GM12878 (cell line): ENCODE results near the gene SMOC1. TPM values are rescaled to one million over a fixed set of nuclear protein-coding genes. Genes with fewer than 3 reads are reported as not detected.

ENCODE experiments used
- ATAC-seq: fragments of 200-7000 bp; cut with Tn5 transposase; 3 replicates; pipeline ENCODE4 v1.9.1; 2020; ENCODE audit warnings: mild to moderate bottlenecking, moderate library complexity
- BruUV-seq: library from RNA; stranded (reverse); fragments of 400-500 nt; replicated peaks from 2 replicates; lab custom pipeline; 2021; lab: Mats Ljungman, UMichigan
- CTCF ChIA-PET: fragments of 300-600 bp; sonication (Branson Sonifier 250); formaldehyde crosslinking; extraction: SDS; loops from one replicate; lab custom pipeline; 2021; ENCODE audit warnings: inconsistent platforms; lab: Yijun Ruan, JAX
- POLR2A ChIA-PET: fragments of 350-600 bp; formaldehyde crosslinking; extraction: SDS; loops from one replicate; lab custom pipeline; 2021; ENCODE audit warnings: inconsistent platforms; lab: Charles Lee
- RAD21 ChIA-PET: fragments of 300-600 bp; sonication (Branson Sonifier 250); formaldehyde crosslinking; loops from one replicate; lab custom pipeline; 2023; ENCODE audit warnings: antibody characterized with exemption; ENCODE audit not compliant: unreplicated experiment; lab: Charles Lee
- SMC1A ChIA-PET: fragments of 300-600 bp; sonication (Branson Sonifier 250); formaldehyde crosslinking; loops from one replicate; lab custom pipeline; 2023; ENCODE audit not compliant: unreplicated experiment, uncharacterized antibody; lab: Charles Lee
- DNase-seq: peaks from one replicate; pipeline ENCODE4 v3.0.0-alpha.2; 2011; ENCODE audit warnings: low read depth, low spot score
- FAIRE-seq: peaks from 3 replicates; lab custom pipeline; 2011; peaks lifted over from hg19 to GRCh38; lab: Jason Lieb, UNC
- H2AFZ ChIP-seq: 2 replicates; pipeline ENCODE4 v1.6.0; 2011; ENCODE audit warnings: low read depth, low read length, control low read depth; ENCODE audit not compliant: control insufficient read depth
- H3K27ac ChIP-seq: 2 replicates; pipeline ENCODE4 v1.5.1; 2011; ENCODE audit warnings: control low read depth; ENCODE audit not compliant: control insufficient read depth, insufficient read depth
- H3K27me3 ChIP-seq, 2 experiments: replicated peaks in 1 of 2; 2 replicates each; pipeline versions ENCODE4 v1.6.0 to v1.6.1; 2011; ENCODE audit warnings: low read length in 1 of 2; ENCODE audit not compliant: control insufficient read depth in 2 of 2, insufficient read depth in 2 of 2
- H3K36me3 ChIP-seq, 2 experiments: 2 replicates each; pipeline ENCODE4 v1.5.1; 2011; ENCODE audit warnings: low read length in 1 of 2; ENCODE audit not compliant: control insufficient read depth in 2 of 2, insufficient read depth in 2 of 2
- H3K4me1 ChIP-seq: 2 replicates; pipeline ENCODE4 v1.6.1; 2011; ENCODE audit warnings: mild to moderate bottlenecking, low read length, moderate library complexity, mixed read lengths; ENCODE audit not compliant: control insufficient read depth, insufficient read depth
- H3K4me2 ChIP-seq: 2 replicates; pipeline ENCODE4 v1.6.0; 2011; ENCODE audit warnings: control low read depth; ENCODE audit not compliant: control insufficient read depth, insufficient read depth
- H3K4me3 ChIP-seq: fragments of 200-600 bp; sonication (generic); 2 replicates; pipeline ENCODE4 v1.5.1; 2016
- H3K79me2 ChIP-seq: 2 replicates; pipeline ENCODE4 v1.6.0; 2011; ENCODE audit warnings: low read length; ENCODE audit not compliant: control insufficient read depth, insufficient read depth
- H3K9ac ChIP-seq: 2 replicates; pipeline ENCODE4 v1.8.0; 2011; ENCODE audit warnings: low read length, control low read depth, mixed read lengths; ENCODE audit not compliant: control insufficient read depth, insufficient read depth
- H3K9me3 ChIP-seq: replicated peaks from 3 replicates; pipeline ENCODE4 v1.5.1; 2011; ENCODE audit warnings: mild to moderate bottlenecking, low read length; ENCODE audit not compliant: control insufficient read depth, insufficient read depth
- H4K20me1 ChIP-seq: 2 replicates; pipeline ENCODE4 v1.6.0; 2011; ENCODE audit not compliant: control insufficient read depth, insufficient read depth
- ASH2L ChIP-seq: fragments of 300-600, 200-600 bp; sonication (generic); IDR thresholded peaks from 2 replicates; pipeline ENCODE4 v1.6.1; 2017; ENCODE audit warnings: low read depth, mild to moderate bottlenecking, borderline replicate concordance
- BHLHE40 ChIP-seq, 2 experiments: fragments of 450-650 bp in 1 of 2; IDR thresholded peaks; 2 replicates each; pipeline ENCODE4 v1.6.1; 2011 to 2017; ENCODE audit warnings: low read depth in 2 of 2, borderline replicate concordance in 1 of 2, improper control_type of control experiment in 1 of 2, low read length in 1 of 2, mild to moderate bottlenecking in 1 of 2
- CHD4 ChIP-seq: fragments of 200-600 bp; sonication (generic); IDR thresholded peaks from 2 replicates; pipeline ENCODE4 v1.6.1; 2016; ENCODE audit warnings: mild to moderate bottlenecking
- ETV6 ChIP-seq, 2 experiments: fragments of 450-650 bp in 1 of 2; IDR thresholded peaks in 1 of 2; conservative IDR thresholded peaks in 1 of 2; 2 replicates each; pipeline ENCODE4 v1.6.1; 2014; ENCODE audit warnings: antibody characterized with exemption in 1 of 2, borderline replicate concordance in 1 of 2, low read depth in 1 of 2, mild to moderate bottlenecking in 1 of 2, moderate library complexity in 1 of 2
- HCFC1 ChIP-seq: fragments of 150-350 bp; IDR thresholded peaks from 2 replicates; pipeline ENCODE4 v1.6.1; 2014; ENCODE audit warnings: low read length
- MTA3 ChIP-seq: IDR thresholded peaks from 2 replicates; pipeline ENCODE4 v1.6.1; 2012; ENCODE audit warnings: low read length, inconsistent platforms, borderline replicate concordance
- MYB ChIP-seq: fragments of 150-350 bp; IDR thresholded peaks from 2 replicates; pipeline ENCODE4 v1.6.1; 2014; ENCODE audit warnings: mild to moderate bottlenecking, low read depth, low read length, borderline replicate concordance
- NRF1 ChIP-seq: conservative IDR thresholded peaks from 2 replicates; pipeline ENCODE4 v1.6.1; 2011; ENCODE audit warnings: mild to moderate bottlenecking, low read depth, low read length, improper control_type of control experiment
- POLR2AphosphoS5 ChIP-seq: IDR thresholded peaks from 2 replicates; pipeline ENCODE4 v1.6.1; 2011; ENCODE audit warnings: mild to moderate bottlenecking, low read length, inconsistent platforms
- SMAD1 ChIP-seq: fragments of 450-650 bp; IDR thresholded peaks from 2 replicates; pipeline ENCODE4 v1.6.1; 2018; ENCODE audit warnings: mild to moderate bottlenecking, low read depth; ENCODE audit not compliant: partially characterized antibody
- SMC3 ChIP-seq: IDR thresholded peaks from 2 replicates; pipeline ENCODE4 v1.6.1; 2011; ENCODE audit warnings: low read length, improper control_type of control experiment, borderline replicate concordance
- SUPT20H ChIP-seq: IDR thresholded peaks from 2 replicates; pipeline ENCODE4 v1.6.1; 2011; ENCODE audit warnings: low read depth, mild to moderate bottlenecking, low read length, moderate library complexity, borderline replicate concordance; ENCODE audit not compliant: control insufficient read depth
- WRNIP1 ChIP-seq: IDR thresholded peaks from 2 replicates; pipeline ENCODE4 v1.6.1; 2011; ENCODE audit warnings: low read depth, low read length, improper control_type of control experiment, borderline replicate concordance
- WGBS: methylation state at CpG from one replicate; pipeline ENCODE4 v1.1.6; 2016; ENCODE audit warnings: low lambda C conversion rate; ENCODE audit not compliant: insufficient replicate concordance, insufficient coverage; ENCODE audit errors: missing lambda C conversion rate; 5-methylcytosine and 5-hydroxymethylcytosine counted together
- in situ Hi-C: fragments of 300-500 bp; cut with MboI; formaldehyde crosslinking; loops from 9 replicates; pipeline ENCODE4 v1.14.3; 2018; ENCODE audit warnings: mixed read lengths
- intact Hi-C: fragments of 100-400 bp; cut with micrococcal nuclease; formaldehyde crosslinking; loops from one replicate; pipeline ENCODE4 v1.14.2; 2022; ENCODE audit not compliant: unreplicated experiment
- polyA plus RNA-seq, 11 experiments: library from polyadenylated mRNA; depleted of rRNA in 4 of 11; unstranded in 6 of 11; stranded (reverse) in 5 of 11; fragments of >200 nt; fragmentation: Nextera tagmentation in 4 of 11; fragmentation: Illumina TruSeq in 1 of 11; extraction: Ambion mirVana in 4 of 11; extraction: Trizol in 1 of 11; gene quantifications; 1 replicate in 1 of 11; 2 replicates in 10 of 11; pipeline versions ENCODE4 v1.2.1 to v1.2.3, GENCODE V29; 2011 to 2016; ENCODE audit warnings: inconsistent platforms in 2 of 11, missing spikeins in 2 of 11, low read depth in 1 of 11
- total RNA-seq, 4 experiments: library from RNA; depleted of rRNA in 3 of 4; stranded (reverse); fragments of >200 nt in 3 of 4; fragmentation: Illumina TruSeq in 1 of 4; extraction: Trizol in 1 of 4; gene quantifications; 2 replicates each; pipeline versions ENCODE4 v1.2.1 to v1.2.3, GENCODE V29; 2013 to 2021
- TF ChIP-seq, protein P1 (sequence below): fragments of 450-650 bp; conservative IDR thresholded peaks from 2 replicates; pipeline ENCODE4 v1.6.1; 2017; ENCODE audit warnings: mild to moderate bottlenecking, moderate library complexity
- TF ChIP-seq, protein P2 (sequence below): fragments of 450-650 bp; IDR thresholded peaks from 2 replicates; pipeline ENCODE4 v1.6.1; 2017; ENCODE audit warnings: mild to moderate bottlenecking, moderate library complexity

The SMOC1 gene
- total and polyA plus RNA-seq, 10 of the 15 experiments (the other 5 are each of a cell fraction or from before 2014, with no cell fraction given) = 0.03 to 0.26 (median 0.14) TPM; not detected in 7

DNA sequence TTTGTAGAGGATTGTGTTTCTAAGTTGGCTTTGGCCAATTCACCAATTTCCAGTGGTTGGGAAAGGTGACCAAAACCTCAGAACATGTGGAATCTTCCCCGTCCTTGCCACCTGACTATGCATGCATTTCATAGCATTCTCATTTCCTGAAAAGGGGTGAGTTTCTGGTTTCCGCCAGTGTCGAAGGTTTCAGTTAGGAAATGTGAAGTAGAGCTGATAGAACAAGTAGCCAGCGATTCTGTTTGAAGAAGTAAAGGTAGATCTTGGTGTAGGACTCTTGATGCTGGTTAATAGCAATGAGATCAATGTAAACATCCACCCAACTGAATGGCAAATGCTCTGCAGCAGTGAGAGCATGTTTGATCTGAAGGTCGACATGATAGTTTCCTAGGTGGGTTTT is 15.9 kb downstream of the SMOC1 start:
- peaks cover 2 to 3% of the 10 kb centered on the region in 2 experiments for H3K27me3 ChIP-seq
- no TSS peak for BruUV-seq
- no peak overlapping the region for H3K4me3 ChIP-seq
- FAIRE-seq (no peak), ATAC-seq (no peak), DNase-seq (no peak)
- CTCF ChIA-PET = interaction anchor here (1.2 to 1.3 kb wide), 2 partner anchors 117 to 133 kb away, joined by 3 read pairs; no protein-coding TSS in a partner anchor
- SMC1A ChIA-PET = no interaction called here
- no peak overlapping the region for H3K27ac ChIP-seq
- in situ Hi-C loops (no loop called here), intact Hi-C loops (no loop called here)
- WGBS = 14% methylated on average over 5 of the region's 5 CpGs
- H3K36me3 ChIP-seq = no peaks in the 10 kb centered on the region
- no peak overlapping the region for H2AFZ ChIP-seq
- H3K9me3 ChIP-seq = no peaks in the 10 kb centered on the region; the same call in 2 of the 3 replicates
- H4K20me1 ChIP-seq = no peaks in the 10 kb centered on the region
- H3K9ac ChIP-seq = no peak overlapping the region
- no peaks in the 10 kb centered on the region for H3K4me1 ChIP-seq
- H3K4me2 ChIP-seq = no peak overlapping the region
- RAD21 ChIA-PET = no interaction called here
- POLR2A ChIA-PET = no interaction called here
- H3K79me2 ChIP-seq = no peaks in the 10 kb centered on the region
- TF ChIP-seq, protein P1, sequence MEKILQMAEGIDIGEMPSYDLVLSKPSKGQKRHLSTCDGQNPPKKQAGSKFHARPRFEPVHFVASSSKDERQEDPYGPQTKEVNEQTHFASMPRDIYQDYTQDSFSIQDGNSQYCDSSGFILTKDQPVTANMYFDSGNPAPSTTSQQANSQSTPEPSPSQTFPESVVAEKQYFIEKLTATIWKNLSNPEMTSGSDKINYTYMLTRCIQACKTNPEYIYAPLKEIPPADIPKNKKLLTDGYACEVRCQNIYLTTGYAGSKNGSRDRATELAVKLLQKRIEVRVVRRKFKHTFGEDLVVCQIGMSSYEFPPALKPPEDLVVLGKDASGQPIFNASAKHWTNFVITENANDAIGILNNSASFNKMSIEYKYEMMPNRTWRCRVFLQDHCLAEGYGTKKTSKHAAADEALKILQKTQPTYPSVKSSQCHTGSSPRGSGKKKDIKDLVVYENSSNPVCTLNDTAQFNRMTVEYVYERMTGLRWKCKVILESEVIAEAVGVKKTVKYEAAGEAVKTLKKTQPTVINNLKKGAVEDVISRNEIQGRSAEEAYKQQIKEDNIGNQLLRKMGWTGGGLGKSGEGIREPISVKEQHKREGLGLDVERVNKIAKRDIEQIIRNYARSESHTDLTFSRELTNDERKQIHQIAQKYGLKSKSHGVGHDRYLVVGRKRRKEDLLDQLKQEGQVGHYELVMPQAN = no peak
- TF ChIP-seq, protein P2, sequence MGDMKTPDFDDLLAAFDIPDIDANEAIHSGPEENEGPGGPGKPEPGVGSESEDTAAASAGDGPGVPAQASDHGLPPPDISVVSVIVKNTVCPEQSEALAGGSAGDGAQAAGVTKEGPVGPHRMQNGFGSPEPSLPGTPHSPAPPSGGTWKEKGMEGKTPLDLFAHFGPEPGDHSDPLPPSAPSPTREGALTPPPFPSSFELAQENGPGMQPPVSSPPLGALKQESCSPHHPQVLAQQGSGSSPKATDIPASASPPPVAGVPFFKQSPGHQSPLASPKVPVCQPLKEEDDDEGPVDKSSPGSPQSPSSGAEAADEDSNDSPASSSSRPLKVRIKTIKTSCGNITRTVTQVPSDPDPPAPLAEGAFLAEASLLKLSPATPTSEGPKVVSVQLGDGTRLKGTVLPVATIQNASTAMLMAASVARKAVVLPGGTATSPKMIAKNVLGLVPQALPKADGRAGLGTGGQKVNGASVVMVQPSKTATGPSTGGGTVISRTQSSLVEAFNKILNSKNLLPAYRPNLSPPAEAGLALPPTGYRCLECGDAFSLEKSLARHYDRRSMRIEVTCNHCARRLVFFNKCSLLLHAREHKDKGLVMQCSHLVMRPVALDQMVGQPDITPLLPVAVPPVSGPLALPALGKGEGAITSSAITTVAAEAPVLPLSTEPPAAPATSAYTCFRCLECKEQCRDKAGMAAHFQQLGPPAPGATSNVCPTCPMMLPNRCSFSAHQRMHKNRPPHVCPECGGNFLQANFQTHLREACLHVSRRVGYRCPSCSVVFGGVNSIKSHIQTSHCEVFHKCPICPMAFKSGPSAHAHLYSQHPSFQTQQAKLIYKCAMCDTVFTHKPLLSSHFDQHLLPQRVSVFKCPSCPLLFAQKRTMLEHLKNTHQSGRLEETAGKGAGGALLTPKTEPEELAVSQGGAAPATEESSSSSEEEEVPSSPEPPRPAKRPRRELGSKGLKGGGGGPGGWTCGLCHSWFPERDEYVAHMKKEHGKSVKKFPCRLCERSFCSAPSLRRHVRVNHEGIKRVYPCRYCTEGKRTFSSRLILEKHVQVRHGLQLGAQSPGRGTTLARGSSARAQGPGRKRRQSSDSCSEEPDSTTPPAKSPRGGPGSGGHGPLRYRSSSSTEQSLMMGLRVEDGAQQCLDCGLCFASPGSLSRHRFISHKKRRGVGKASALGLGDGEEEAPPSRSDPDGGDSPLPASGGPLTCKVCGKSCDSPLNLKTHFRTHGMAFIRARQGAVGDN = no peak
- TF ChIP-seq NRF1 = no peak
- no peak for TF ChIP-seq POLR2AphosphoS5
- TF ChIP-seq BHLHE40 (IDR thresholded peaks at IDR 0.05; ENCODE audit: borderline replicate concordance in 1 of 2, low read depth in 2 of 2, low read length in 1 of 2) = no peak
- TF ChIP-seq MYB = no peak
- no peak for TF ChIP-seq SUPT20H
- no peak for TF ChIP-seq CHD4
- TF ChIP-seq ASH2L = no peak
- no peak for TF ChIP-seq ETV6 (conservative IDR thresholded peaks at IDR 0.05 in 1 of 2, IDR thresholded peaks at IDR 0.05 in 1 of 2; ENCODE audit: borderline replicate concordance in 1 of 2, low read depth in 1 of 2)
- no peak for TF ChIP-seq SMAD1
- no peak for TF ChIP-seq MTA3
- no peak for TF ChIP-seq WRNIP1
- TF ChIP-seq SMC3 = no peak
- TF ChIP-seq HCFC1 = no peak
